H1 (cell line): ENCODE measurements around the gene TBC1D22A. TPM values are rescaled to one million over a fixed set of nuclear protein-coding genes. Genes with fewer than 3 reads are reported as not detected.

ENCODE experiments used
- CTCF ChIA-PET: fragments of 300-600 bp; sonication (Branson Sonifier 250); formaldehyde crosslinking; loops from one replicate; lab custom pipeline; 2021; ENCODE audit not compliant: partially characterized antibody; lab: Charles Lee
- POLR2A ChIA-PET: fragments of 300-600 bp; sonication (Branson Sonifier 250); formaldehyde crosslinking; loops from one replicate; lab custom pipeline; 2021; ENCODE audit warnings: inconsistent platforms; ENCODE audit not compliant: partially characterized antibody; lab: Charles Lee
- DNase-seq, 2 experiments: peaks; one replicate each; pipeline versions ENCODE4 v3.0.0 to v3.0.0-alpha.2; 2010 to 2022; ENCODE audit warnings: low spot score in 2 of 2, low read depth in 1 of 2, mixed read lengths in 1 of 2
- FAIRE-seq: peaks from 2 replicates; lab custom pipeline; 2011; peaks lifted over from hg19 to GRCh38; lab: Jason Lieb, UNC
- H2AFZ ChIP-seq: 2 replicates; pipeline ENCODE4 v1.8.1; 2012; ENCODE audit warnings: low read length, inconsistent platforms
- H2AK5ac ChIP-seq: 2 replicates; pipeline ENCODE4 v1.6.1; 2013; ENCODE audit warnings: low read depth, low read length
- H2BK120ac ChIP-seq: replicated peaks from 2 replicates; pipeline ENCODE3; 2013; ENCODE audit warnings: low read depth, low read length, inconsistent platforms
- H2BK12ac ChIP-seq: 2 replicates; pipeline ENCODE4 v1.6.1; 2013; ENCODE audit warnings: low read depth, low read length
- H2BK15ac ChIP-seq: 2 replicates; pipeline ENCODE4 v1.6.1; 2013; ENCODE audit warnings: low read length
- H2BK20ac ChIP-seq: 2 replicates; pipeline ENCODE4 v1.6.1; 2013; ENCODE audit warnings: low read length
- H2BK5ac ChIP-seq: 2 replicates; pipeline ENCODE4 v1.6.1; 2013; ENCODE audit warnings: low read depth, low read length
- H3K14ac ChIP-seq: 2 replicates; pipeline ENCODE4 v1.6.1; 2013; ENCODE audit warnings: inconsistent platforms; ENCODE audit not compliant: insufficient read length
- H3K18ac ChIP-seq: 2 replicates; pipeline ENCODE4 v1.6.1; 2013; ENCODE audit warnings: low read length; ENCODE audit errors: extremely low read depth
- H3K23ac ChIP-seq: 2 replicates; pipeline ENCODE4 v1.6.1; 2013; ENCODE audit warnings: inconsistent platforms; ENCODE audit not compliant: insufficient read length
- H3K23me2 ChIP-seq: 2 replicates; pipeline ENCODE4 v1.6.1; 2013; ENCODE audit warnings: low read depth, low read length
- H3K27ac ChIP-seq: 2 replicates; pipeline ENCODE4 v1.6.1; 2011; ENCODE audit warnings: low read depth, low read length, inconsistent platforms
- H3K27me3 ChIP-seq, 4 experiments: replicated peaks in 1 of 4; 1 replicate in 1 of 4; 2 replicates in 3 of 4; pipeline versions ENCODE4 v1.6.1 to v1.8.1; 2011 to 2013; ENCODE audit warnings: low read length in 3 of 4, mild to moderate bottlenecking in 3 of 4, inconsistent platforms in 2 of 4, mixed read lengths in 2 of 4, moderate library complexity in 1 of 4; ENCODE audit not compliant: control insufficient read depth in 3 of 4, insufficient read depth in 3 of 4; ENCODE audit errors: extremely low read depth in 1 of 4
- H3K36me3 ChIP-seq, 4 experiments: 2 replicates each; pipeline versions ENCODE4 v1.6.1 to v1.8.1; 2011 to 2013; ENCODE audit warnings: mild to moderate bottlenecking in 4 of 4, low read length in 3 of 4, moderate library complexity in 2 of 4, control low read depth in 1 of 4, inconsistent platforms in 1 of 4; ENCODE audit not compliant: insufficient read depth in 4 of 4, control insufficient read depth in 2 of 4
- H3K4ac ChIP-seq: replicated peaks from 2 replicates; pipeline ENCODE3; 2013; ENCODE audit warnings: low read length, low read depth, mixed read lengths, inconsistent platforms; ENCODE audit not compliant: insufficient read length
- H3K4me1 ChIP-seq, 4 experiments: replicated peaks in 1 of 4; 1 replicate in 1 of 4; 2 replicates in 3 of 4; pipeline versions ENCODE4 v1.6.1 to v1.8.1; 2011 to 2013; ENCODE audit warnings: low read length in 3 of 4, inconsistent platforms in 2 of 4, mixed read lengths in 1 of 4; ENCODE audit not compliant: insufficient read depth in 4 of 4, control insufficient read depth in 3 of 4
- H3K4me2 ChIP-seq, 2 experiments: 2 replicates each; pipeline versions ENCODE4 v1.6.1 to v1.8.1; 2011 to 2013; ENCODE audit warnings: low read depth in 2 of 2, low read length in 2 of 2, control low read depth in 1 of 2, inconsistent platforms in 1 of 2, mild to moderate bottlenecking in 1 of 2; ENCODE audit not compliant: insufficient read depth in 1 of 2
- H3K4me3 ChIP-seq, 4 experiments: fragments of 200-600, 300-600 bp in 1 of 4; sonication (generic), shearing (Covaris generic), sonication (Bioruptor Twin) in 1 of 4; 2 replicates each; pipeline versions ENCODE4 v1.5.1 to v1.8.1; 2011 to 2016; ENCODE audit warnings: low read length in 4 of 4, low read depth in 3 of 4, control low read depth in 2 of 4, inconsistent platforms in 2 of 4, mild to moderate bottlenecking in 2 of 4, mixed read lengths in 1 of 4, moderate library complexity in 1 of 4; ENCODE audit not compliant: insufficient read depth in 2 of 4; ENCODE audit errors: extremely low read depth in 1 of 4
- H3K56ac ChIP-seq: replicated peaks from 2 replicates; pipeline ENCODE3; 2013; ENCODE audit warnings: low read depth, mild to moderate bottlenecking, mixed read lengths, low read length, inconsistent platforms; ENCODE audit not compliant: insufficient read length
- H3K79me1 ChIP-seq: 2 replicates; pipeline ENCODE4 v1.6.1; 2013; ENCODE audit warnings: low read depth, low read length, control low read depth
- H3K79me2 ChIP-seq, 2 experiments: 2 replicates each; pipeline versions ENCODE4 v1.6.1 to v1.8.1; 2012 to 2013; ENCODE audit warnings: low read length in 2 of 2, mild to moderate bottlenecking in 2 of 2, inconsistent platforms in 1 of 2; ENCODE audit not compliant: insufficient read depth in 2 of 2, control insufficient read depth in 1 of 2
- H3K9ac ChIP-seq, 4 experiments: replicated peaks in 1 of 4; 1 replicate in 1 of 4; 2 replicates in 3 of 4; pipeline versions ENCODE4 v1.6.1 to v1.8.1; 2011 to 2013; ENCODE audit warnings: low read depth in 3 of 4, low read length in 3 of 4, control low read depth in 2 of 4, mild to moderate bottlenecking in 2 of 4, moderate library complexity in 2 of 4, inconsistent platforms in 1 of 4; ENCODE audit errors: extremely low read depth in 1 of 4
- H3K9me3 ChIP-seq, 2 experiments: 2 replicates each; pipeline versions ENCODE4 v1.6.1 to v1.8.1; 2012 to 2013; ENCODE audit warnings: mild to moderate bottlenecking in 2 of 2, moderate library complexity in 2 of 2, control low read depth in 1 of 2, inconsistent platforms in 1 of 2, low read depth in 1 of 2, low read length in 1 of 2, mixed read lengths in 1 of 2; ENCODE audit not compliant: insufficient read depth in 2 of 2
- H4K20me1 ChIP-seq, 2 experiments: replicated peaks in 1 of 2; 2 replicates each; pipeline versions ENCODE3 to v1.8.1; 2011 to 2013; ENCODE audit warnings: inconsistent platforms in 2 of 2, low read length in 2 of 2, mild to moderate bottlenecking in 1 of 2; ENCODE audit not compliant: insufficient read depth in 2 of 2, control insufficient read depth in 1 of 2
- H4K5ac ChIP-seq: 2 replicates; pipeline ENCODE4 v1.6.1; 2013; ENCODE audit warnings: low read length, low read depth, mixed read lengths, inconsistent platforms; ENCODE audit not compliant: insufficient read length
- H4K8ac ChIP-seq: 2 replicates; pipeline ENCODE4 v1.8.0; 2013; ENCODE audit warnings: mild to moderate bottlenecking, moderate library complexity, low read length, inconsistent platforms; ENCODE audit not compliant: insufficient read depth; ENCODE audit errors: extremely low read depth
- H4K91ac ChIP-seq: replicated peaks from 2 replicates; pipeline ENCODE3; 2013; ENCODE audit warnings: low read length, mixed read lengths, inconsistent platforms; ENCODE audit not compliant: insufficient read length
- CHD2 ChIP-seq: IDR thresholded peaks from 2 replicates; pipeline ENCODE4 v1.6.1; 2012; ENCODE audit warnings: low read length, improper control_type of control experiment
- GTF2F1 ChIP-seq: IDR thresholded peaks from 2 replicates; pipeline ENCODE4 v1.6.1; 2012; ENCODE audit warnings: low read depth, low read length, improper control_type of control experiment, borderline replicate concordance
- WGBS, 2 experiments: shearing (Covaris generic) in 1 of 2; methylation state at CpG; one replicate each; pipeline versions ENCODE4 v1.1.6 to v1.1.7; 2013 to 2015; ENCODE audit warnings: low lambda C conversion rate in 2 of 2, mixed read lengths in 2 of 2, inconsistent platforms in 1 of 2, low coverage in 1 of 2, missing lambda C conversion rate in 1 of 2; ENCODE audit not compliant: insufficient replicate concordance in 2 of 2, insufficient coverage in 1 of 2, insufficient read length in 1 of 2; ENCODE audit errors: extremely low coverage in 1 of 2, missing lambda C conversion rate in 1 of 2; 5-methylcytosine and 5-hydroxymethylcytosine counted together
- polyA plus RNA-seq, 7 experiments: library from polyadenylated mRNA; depleted of rRNA in 3 of 7; stranded (reverse) in 5 of 7; unstranded in 2 of 7; fragments of >200 nt in 5 of 7; fragments of 200-250 nt in 2 of 7; gene quantifications; 1 replicate in 5 of 7; 2 replicates in 1 of 7; 4 replicates in 1 of 7; pipeline versions ENCODE4 v1.2.1 to v1.2.3, GENCODE V29; 2011 to 2013; ENCODE audit warnings: missing spikeins in 2 of 7, mixed read lengths in 2 of 7
- total RNA-seq: library from RNA; stranded (reverse); fragmentation: NEBNext Ultra II Directional; extraction: Animal tissue kit (Norgen Biotek cat#: 25700); gene quantifications from 2 replicates; pipeline ENCODE4 v1.2.1, GENCODE V29; 2021

Gene TBC1D22A
- total and polyA plus RNA-seq, 2 of the 8 experiments (the other 6 are each of a cell fraction or from before 2014, with no cell fraction given), result 11.9 to 18.4 TPM

- POLR2A ChIA-PET, result no interaction called here
- no peak for FAIRE-seq
- TF ChIP-seq CHD2 (no peak), GTF2F1 (no peak)
Measured at GRCh38 chr22:47199979-47200272, 437.5 kb downstream of the TBC1D22A start.

More at GRCh38 chr22:47199979-47200272, 437.5 kb downstream of the TBC1D22A start:
- H2BK12ac ChIP-seq, result no peak overlapping the region
- peaks cover 65 to 99% of the 10 kb centered on the region in 2 experiments for H3K9me3 ChIP-seq
- H2BK15ac ChIP-seq, result no peak overlapping the region
- H3K14ac ChIP-seq, result no peak overlapping the region
- no peak overlapping the region for H2AK5ac ChIP-seq
- H4K5ac ChIP-seq, result no peak overlapping the region
- no peaks in the 10 kb centered on the region for H3K4me1 ChIP-seq
- no peak overlapping the region for H3K23ac ChIP-seq
- DNase-seq, result no peak
- H3K4me2 ChIP-seq, result no peak overlapping the region
- no peak overlapping the region for H2BK120ac ChIP-seq
- 86% methylated on average over 9 of the region's 10 CpGs; no CpG with 5 or more reads in 1 of the 2 experiments for WGBS, 2 experiments
- H3K79me1 ChIP-seq, result no peaks in the 10 kb centered on the region
- H3K4me3 ChIP-seq, result no peak overlapping the region
- CTCF ChIA-PET, result no interaction called here
- H3K9ac ChIP-seq, result no peak overlapping the region
- H2BK5ac ChIP-seq, result no peak overlapping the region
- H2AFZ ChIP-seq, result no peak overlapping the region
- no peak overlapping the region for H3K4ac ChIP-seq
- no peaks in the 10 kb centered on the region; a peak in 1 of 8 replicates for H3K36me3 ChIP-seq
- no peak overlapping the region for H3K56ac ChIP-seq
- no peak overlapping the region for H4K8ac ChIP-seq
- H4K20me1 ChIP-seq, result no peaks in the 10 kb centered on the region
- H3K79me2 ChIP-seq, result no peaks in the 10 kb centered on the region
- H4K91ac ChIP-seq, result no peak overlapping the region
- H2BK20ac ChIP-seq, result no peak overlapping the region
- no peak overlapping the region for H3K18ac ChIP-seq
- H3K23me2 ChIP-seq, result no peaks in the 10 kb centered on the region
- H3K27ac ChIP-seq, result no peak overlapping the region
- no peaks in the 10 kb centered on the region for H3K27me3 ChIP-seq
